GM12878 (cell line): Measurements from ENCODE around the gene ARHGEF25.

ENCODE experiments used
- CTCF ChIP-seq, 3 experiments: IDR thresholded peaks in 2 of 3; conservative IDR thresholded peaks in 1 of 3; 2 replicates each; pipeline ENCODE4 v1.5.1; 2011; ENCODE audit warnings: low read depth in 3 of 3, low read length in 3 of 3, mild to moderate bottlenecking in 3 of 3, control low read depth in 2 of 3, moderate library complexity in 2 of 3, inconsistent platforms in 1 of 3, mixed read lengths in 1 of 3; ENCODE audit not compliant: control insufficient read depth in 2 of 3, insufficient read depth in 1 of 3; ENCODE audit errors: extremely low read depth in 1 of 3
- JUND ChIP-seq: IDR thresholded peaks from 2 replicates; pipeline ENCODE4 v1.6.1; 2012; ENCODE audit warnings: low read depth, mild to moderate bottlenecking, low read length, improper control_type of control experiment, moderate library complexity
- POLR2AphosphoS2 ChIP-seq: IDR thresholded peaks from 2 replicates; pipeline ENCODE4 v1.6.1; 2011; ENCODE audit warnings: low read depth, mild to moderate bottlenecking, low read length, improper control_type of control experiment, moderate library complexity
- ZNF274 ChIP-seq: IDR thresholded peaks from one replicate; pipeline ENCODE4 v1.8.0; 2011; ENCODE audit not compliant: insufficient read length, insufficient read depth
- TF ChIP-seq, protein P1 (sequence below): IDR thresholded peaks from 2 replicates; pipeline ENCODE4 v1.6.1; 2012; ENCODE audit warnings: low read depth, low read length, improper control_type of control experiment

GRCh38 chr12:57571926-57572762 lies 39.1 kb upstream of the ARHGEF25 start:
- TF ChIP-seq POLR2AphosphoS2 (no peak), CTCF (IDR thresholded peaks at IDR 0.05 in 2 of 3, conservative IDR thresholded peaks at IDR 0.05 in 1 of 3; ENCODE audit: control insufficient read depth in 2 of 3, extremely low read depth in 1 of 3, insufficient read depth in 1 of 3, low read depth in 3 of 3, low read length in 3 of 3) (no peak), ZNF274 (no peak), JUND (no peak)
- TF ChIP-seq, protein P1, sequence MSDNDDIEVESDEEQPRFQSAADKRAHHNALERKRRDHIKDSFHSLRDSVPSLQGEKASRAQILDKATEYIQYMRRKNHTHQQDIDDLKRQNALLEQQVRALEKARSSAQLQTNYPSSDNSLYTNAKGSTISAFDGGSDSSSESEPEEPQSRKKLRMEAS: no peak
